Osteocyte (in vitro differentiated cells): ENCODE data around the gene APBB2. TPM values are rescaled to one million over a fixed set of nuclear protein-coding genes. Genes with fewer than 3 reads are reported as not detected.

Experiments
- DNase-seq: peaks from one replicate; pipeline ENCODE4 v3.0.0; 2021; ENCODE audit warnings: mixed read lengths; ENCODE audit not compliant: unreplicated experiment; ENCODE audit errors: extremely low spot score
- H3K27ac Mint-ChIP-seq: one replicate; pipeline ENCODE4 v1.8.0; 2021; ENCODE audit warnings: mild to moderate bottlenecking, mixed read lengths; ENCODE audit not compliant: unreplicated experiment
- H3K27me3 Mint-ChIP-seq: one replicate; pipeline ENCODE4 v1.8.0; 2021; ENCODE audit warnings: mixed read lengths; ENCODE audit not compliant: unreplicated experiment
- H3K36me3 Mint-ChIP-seq: one replicate; pipeline ENCODE4 v1.8.0; 2021; ENCODE audit warnings: mixed read lengths; ENCODE audit not compliant: unreplicated experiment
- H3K4me1 Mint-ChIP-seq: one replicate; pipeline ENCODE4 v1.8.0; 2021; ENCODE audit warnings: mixed read lengths; ENCODE audit not compliant: unreplicated experiment
- H3K4me3 Mint-ChIP-seq: one replicate; pipeline ENCODE4 v1.8.0; 2021; ENCODE audit warnings: mild to moderate bottlenecking, moderate library complexity, mixed read lengths; ENCODE audit not compliant: unreplicated experiment
- H3K9me3 Mint-ChIP-seq: one replicate; pipeline ENCODE4 v1.8.0; 2021; ENCODE audit warnings: mixed read lengths; ENCODE audit not compliant: unreplicated experiment
- CTCF ChIP-seq: fragments of 200-600 bp; sonication (generic); IDR thresholded peaks from 2 replicates; pipeline ENCODE4 v1.5.0; 2021; ENCODE audit warnings: antibody characterized with exemption, mild to moderate bottlenecking, moderate library complexity
- total RNA-seq: library from RNA; stranded (reverse); gene quantifications from 2 replicates; pipeline ENCODE4 v1.2.1, GENCODE V29; 2021

APBB2 gene
- total RNA-seq, 1 donor from 2014 or later, result 56.2 TPM

GRCh38 chr4:40938337-40938736 is 276.0 kb downstream of the APBB2 start:
- Mint-ChIP-seq H3K36me3 (peaks cover 13% of the 10 kb centered on the region), H3K27ac (no peak overlapping the region), H3K27me3 (no peaks in the 10 kb centered on the region), H3K4me1 (peaks cover 15% of the 10 kb centered on the region), H3K9me3 (no peaks in the 10 kb centered on the region), H3K4me3 (no peak overlapping the region)
- no peak for TF ChIP-seq CTCF
- no peak for DNase-seq

GRCh38 chr4:40937140-40937725 is 277.1 kb downstream of the APBB2 start:
- no peak for TF ChIP-seq CTCF
- Mint-ChIP-seq H3K9me3 (no peaks in the 10 kb centered on the region), H3K27ac (peak overlapping the region; percentile 15), H3K4me1 (peaks cover 15% of the 10 kb centered on the region), H3K27me3 (no peaks in the 10 kb centered on the region), H3K36me3 (peaks cover 18% of the 10 kb centered on the region), H3K4me3 (no peak overlapping the region)
- no peak for DNase-seq

- H3K36me3 Mint-ChIP-seq, result peaks cover 14% of the 10 kb centered on the region
- TF ChIP-seq CTCF, result no peak
- no peaks in the 10 kb centered on the region for H3K9me3 Mint-ChIP-seq
- H3K4me1 Mint-ChIP-seq, result peaks cover 16% of the 10 kb centered on the region
- no peak overlapping the region for H3K27ac Mint-ChIP-seq
- no peak for DNase-seq
- H3K27me3 Mint-ChIP-seq, result no peaks in the 10 kb centered on the region
- H3K4me3 Mint-ChIP-seq, result no peak overlapping the region
Observed at GRCh38 chr4:40934676-40935075, 279.7 kb downstream of the APBB2 start.

GRCh38 chr4:40933272-40934053 is 280.9 kb downstream of the APBB2 start:
- Mint-ChIP-seq H3K27me3 (no peaks in the 10 kb centered on the region), H3K36me3 (peaks cover 10% of the 10 kb centered on the region), H3K9me3 (no peaks in the 10 kb centered on the region), H3K4me1 (peaks cover 16% of the 10 kb centered on the region), H3K4me3 (no peak overlapping the region), H3K27ac (no peak overlapping the region)
- DNase-seq, result no peak
- no peak for TF ChIP-seq CTCF

GRCh38 chr4:40931841-40932240 is 282.5 kb downstream of the APBB2 start:
- no peak for TF ChIP-seq CTCF
- peaks cover 7% of the 10 kb centered on the region for H3K4me1 Mint-ChIP-seq
- DNase-seq, result no peak
- H3K36me3 Mint-ChIP-seq, result peaks cover 10% of the 10 kb centered on the region
- H3K9me3 Mint-ChIP-seq, result no peaks in the 10 kb centered on the region
- H3K27me3 Mint-ChIP-seq, result no peaks in the 10 kb centered on the region
- no peak overlapping the region for H3K4me3 Mint-ChIP-seq
- no peak overlapping the region for H3K27ac Mint-ChIP-seq
